ENCODE results near the gene BAMBI.

The BAMBI gene

DNA sequence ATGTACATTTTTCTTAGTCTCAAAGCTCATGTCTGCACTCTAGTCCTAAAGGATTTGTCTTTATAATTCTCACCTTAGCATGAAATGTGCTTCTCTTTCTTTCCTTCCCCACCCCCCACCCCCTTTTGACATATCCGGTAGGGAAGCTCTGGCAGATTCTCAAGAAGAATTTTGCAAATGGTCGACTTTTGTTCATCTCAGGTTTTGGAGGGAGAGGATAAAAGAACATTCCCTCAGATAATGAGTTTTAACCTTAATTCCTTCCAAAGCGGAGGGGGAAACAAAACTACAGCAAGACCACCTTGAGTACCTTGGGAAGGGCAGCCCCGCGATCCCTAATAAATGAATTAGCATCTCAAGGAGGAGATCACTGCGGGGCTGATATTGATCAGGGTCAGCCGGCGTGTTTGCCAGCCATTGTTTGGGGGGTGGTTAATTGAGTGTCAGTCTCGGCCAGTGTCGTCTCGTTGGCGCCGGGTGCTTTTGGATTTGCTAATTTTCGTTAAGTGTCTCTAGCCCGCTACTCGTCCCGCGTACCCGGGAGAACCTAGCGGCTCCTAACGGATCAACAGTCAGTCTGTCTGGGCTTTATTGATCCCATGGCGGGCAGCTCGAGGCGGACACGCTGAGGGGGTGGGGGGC, 874 bp upstream of the BAMBI start:
- DNase-seq, result peak; percentile 32

DNA sequence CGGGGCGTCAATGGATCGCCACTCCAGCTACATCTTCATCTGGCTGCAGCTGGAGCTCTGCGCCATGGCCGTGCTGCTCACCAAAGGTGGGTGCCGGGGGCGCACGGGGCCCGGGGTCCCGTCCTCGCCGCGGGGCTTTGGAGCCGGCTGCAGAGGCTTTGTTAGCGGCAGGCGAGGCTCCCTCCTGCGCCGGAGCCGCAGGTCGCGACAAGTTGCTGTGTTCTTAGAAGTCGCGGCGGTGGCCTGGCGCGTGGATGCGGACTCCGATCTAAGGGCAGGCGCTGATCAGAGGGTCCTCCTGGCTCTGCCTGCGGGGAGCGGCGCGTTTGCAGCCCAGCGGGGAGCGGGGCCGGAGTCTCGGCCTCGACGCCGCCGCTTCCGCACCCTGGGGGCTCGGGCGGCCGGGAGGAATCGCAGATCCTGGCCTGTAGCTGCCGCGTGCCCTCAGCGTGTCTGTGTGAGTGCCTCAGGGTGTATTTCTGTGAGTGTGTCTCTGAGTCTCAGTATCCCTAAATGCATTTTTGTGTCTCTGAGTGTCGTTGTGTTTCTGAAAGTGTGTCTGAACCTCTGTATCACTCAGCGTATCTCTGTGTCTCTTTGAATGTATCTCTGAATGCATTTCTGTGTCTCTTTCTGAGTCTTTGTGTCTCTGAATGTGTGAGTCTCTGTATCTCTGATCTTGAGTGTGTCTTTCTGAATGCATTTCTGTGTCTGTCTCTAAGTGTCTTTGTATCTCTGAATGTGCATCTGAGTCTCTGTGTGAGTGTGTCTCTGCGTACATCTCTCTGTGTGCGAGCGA, 766 bp downstream of the BAMBI start:
- peak; percentile 62 for DNase-seq

DNA sequence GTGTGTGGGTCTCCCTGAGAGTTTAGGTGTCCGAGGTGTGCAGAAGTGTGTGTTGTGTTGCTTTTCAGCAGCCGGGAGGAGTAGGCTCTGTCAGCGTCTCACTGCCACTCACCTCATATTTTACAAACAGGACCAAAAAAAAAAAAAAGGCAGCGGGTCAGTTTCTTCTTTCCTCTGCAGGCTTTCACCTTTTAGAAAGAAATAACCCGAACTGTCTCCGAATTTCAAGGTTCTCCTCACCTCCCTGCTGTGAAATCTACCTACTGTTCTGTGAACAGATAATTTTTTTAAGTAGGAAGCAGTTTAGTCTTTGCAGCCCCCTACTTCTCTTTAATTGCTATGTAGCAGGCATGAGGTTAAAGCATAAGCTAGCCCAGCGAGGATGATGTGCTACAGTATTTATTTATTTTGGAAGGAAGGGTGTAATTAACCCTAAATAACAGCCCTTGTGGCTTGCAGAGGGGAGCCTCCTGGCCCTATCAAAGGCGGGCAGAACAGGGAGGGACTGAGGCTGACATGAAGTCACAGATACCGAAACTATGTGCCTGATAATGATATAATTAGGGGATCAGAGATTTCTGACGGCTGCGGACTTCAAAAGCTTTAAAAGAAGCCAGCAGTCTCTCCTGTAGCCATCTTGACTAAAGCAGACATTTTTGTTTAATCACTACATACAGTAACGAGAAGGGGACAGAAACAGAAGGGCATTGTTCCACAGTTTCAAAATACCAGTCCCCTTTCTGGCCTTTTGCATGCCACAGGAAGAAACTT, 1.6 kb downstream of the BAMBI start:
- peak; percentile 80 for DNase-seq

DNA sequence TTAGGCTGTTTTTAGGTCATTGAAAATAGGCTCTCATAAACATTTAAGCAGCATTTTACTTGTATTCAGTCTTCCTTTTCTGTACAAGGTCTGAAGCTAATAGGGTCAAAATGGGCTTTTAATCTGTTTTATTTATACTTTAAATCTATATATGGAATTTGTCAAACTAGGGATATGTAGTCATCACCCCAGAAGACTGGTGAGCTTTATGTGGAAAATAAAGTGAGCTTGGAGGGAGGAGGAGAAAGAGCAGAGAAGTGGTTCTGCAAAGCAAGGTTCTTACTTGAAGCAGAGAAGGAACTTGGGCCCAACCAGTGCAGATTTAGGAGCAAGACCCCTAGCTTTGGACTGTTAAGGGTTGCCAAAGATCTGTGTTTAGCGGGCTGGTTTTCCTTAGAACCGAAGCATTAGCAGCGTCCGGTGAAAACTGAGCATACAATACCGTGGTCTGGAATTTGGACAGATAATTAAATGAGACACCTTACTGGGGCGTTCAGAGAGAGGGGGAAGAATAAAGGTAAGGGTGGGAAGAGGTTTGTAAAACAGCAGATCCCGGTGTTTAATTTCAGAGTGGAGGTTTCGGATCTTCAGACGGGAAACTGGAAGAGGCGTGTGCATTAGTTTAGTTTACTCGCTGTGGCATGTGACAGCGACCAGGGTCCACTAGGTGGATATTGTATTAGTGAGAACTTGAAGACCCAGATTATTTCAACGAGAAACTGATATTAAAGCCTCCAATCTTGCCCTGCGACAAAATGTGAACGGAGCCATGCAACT, 2.4 kb downstream of the BAMBI start:
- peak; percentile 21 for DNase-seq

DNA sequence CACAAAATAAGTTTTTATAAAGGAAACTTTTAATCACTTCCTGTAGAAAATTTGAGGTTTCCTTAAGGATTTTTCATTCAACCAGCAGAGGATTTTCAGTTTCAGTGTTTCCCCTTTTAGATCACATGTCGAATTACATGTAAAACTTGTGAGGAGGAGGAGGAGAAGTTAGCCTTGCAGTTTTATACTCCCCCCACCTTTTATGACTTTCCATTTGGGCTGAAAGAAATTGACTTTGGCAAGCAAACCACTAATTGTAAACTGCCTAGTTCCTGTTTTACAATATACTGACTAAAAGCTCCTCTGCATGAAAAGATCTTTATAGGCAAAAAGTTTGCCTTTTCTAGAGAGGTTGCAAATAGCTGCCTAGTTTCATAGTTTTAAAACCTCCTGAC, 3.0 kb downstream of the BAMBI start:
- no peak for DNase-seq

DNA sequence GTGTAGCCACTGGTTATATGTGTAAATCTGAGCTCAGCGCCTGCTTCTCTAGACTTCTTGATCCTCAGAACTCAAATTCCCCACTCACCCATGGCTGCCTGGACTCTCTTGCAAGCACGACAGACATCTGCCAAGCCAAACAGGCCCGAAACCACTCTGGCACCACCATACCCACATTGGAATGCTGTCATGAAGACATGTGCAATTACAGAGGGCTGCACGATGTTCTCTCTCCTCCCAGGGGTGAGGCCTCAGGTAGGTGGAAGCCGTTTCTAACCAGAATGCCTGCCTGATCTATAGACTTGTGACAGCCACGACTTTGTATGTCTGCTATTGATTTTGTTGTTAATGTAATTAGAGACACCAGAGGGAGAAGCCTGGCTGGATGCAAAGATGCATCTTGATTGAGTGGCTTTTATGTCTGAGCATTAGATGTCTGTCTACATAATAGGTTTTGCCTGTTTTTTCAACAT, 4.0 kb downstream of the BAMBI start:
- peak; percentile 28 for DNase-seq

DNA sequence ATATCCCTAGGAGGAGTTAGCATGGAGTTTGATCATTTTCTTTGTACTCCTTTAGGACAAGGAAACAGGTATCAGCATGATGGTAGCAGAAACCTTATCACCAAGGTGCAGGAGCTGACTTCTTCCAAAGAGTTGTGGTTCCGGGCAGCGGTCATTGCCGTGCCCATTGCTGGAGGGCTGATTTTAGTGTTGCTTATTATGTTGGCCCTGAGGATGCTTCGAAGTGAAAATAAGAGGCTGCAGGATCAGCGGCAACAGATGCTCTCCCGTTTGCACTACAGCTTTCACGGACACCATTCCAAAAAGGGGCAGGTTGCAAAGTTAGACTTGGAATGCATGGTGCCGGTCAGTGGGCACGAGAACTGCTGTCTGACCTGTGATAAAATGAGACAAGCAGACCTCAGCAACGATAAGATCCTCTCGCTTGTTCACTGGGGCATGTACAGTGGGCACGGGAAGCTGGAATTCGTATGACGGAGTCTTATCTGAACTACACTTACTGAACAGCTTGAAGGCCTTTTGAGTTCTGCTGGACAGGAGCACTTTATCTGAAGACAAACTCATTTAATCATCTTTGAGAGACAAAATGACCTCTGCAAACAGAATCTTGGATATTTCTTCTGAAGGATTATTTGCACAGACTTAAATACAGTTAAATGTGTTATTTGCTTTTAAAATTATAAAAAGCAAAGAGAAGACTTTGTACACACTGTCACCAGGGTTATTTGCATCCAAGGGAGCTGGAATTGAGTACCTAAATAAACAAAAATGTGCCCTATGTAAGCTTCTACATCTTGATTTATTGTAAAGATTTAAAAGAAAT, 4.8 kb downstream of the BAMBI start:
- peak; percentile 9 for DNase-seq

DNA sequence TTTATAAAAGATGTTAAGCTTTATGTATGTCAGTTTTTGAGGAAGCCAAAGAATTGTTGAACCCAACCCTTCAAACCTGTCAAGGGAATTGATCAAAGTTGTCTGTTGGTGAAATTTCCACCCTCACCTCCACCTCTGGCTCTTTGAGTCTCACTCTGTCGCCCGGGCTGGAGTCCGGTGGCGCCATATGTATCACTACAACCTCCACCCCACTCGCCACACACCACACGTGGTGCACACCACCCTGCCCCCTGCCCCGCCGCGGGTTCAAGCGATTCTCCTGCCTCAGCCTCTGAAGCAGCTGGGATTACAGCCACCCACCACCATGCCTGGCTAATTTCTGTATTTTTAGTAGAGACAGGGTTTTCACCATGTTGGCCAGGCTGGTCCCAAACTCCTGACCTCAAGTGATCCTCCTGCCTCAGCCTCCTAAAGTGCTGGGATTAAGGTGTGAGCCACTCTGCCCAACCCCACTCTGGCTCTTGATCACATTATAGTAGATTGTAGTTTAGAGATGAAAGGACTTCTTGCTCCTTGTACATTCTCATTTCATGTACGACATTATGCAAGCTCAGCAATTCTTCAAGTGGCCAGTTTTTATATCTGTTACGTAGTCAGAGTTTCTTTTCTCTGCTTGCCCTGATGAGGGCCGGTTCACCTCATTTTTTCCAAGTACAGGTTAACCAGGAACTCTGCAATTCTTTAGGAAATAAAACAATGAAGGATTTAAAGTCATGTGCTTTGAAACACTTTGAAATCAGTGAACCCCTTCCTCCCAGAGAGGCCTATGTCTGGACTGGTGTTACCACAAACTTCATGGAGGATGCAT, 7.0 kb downstream of the BAMBI start:
- DNase-seq, result no peak

DNA sequence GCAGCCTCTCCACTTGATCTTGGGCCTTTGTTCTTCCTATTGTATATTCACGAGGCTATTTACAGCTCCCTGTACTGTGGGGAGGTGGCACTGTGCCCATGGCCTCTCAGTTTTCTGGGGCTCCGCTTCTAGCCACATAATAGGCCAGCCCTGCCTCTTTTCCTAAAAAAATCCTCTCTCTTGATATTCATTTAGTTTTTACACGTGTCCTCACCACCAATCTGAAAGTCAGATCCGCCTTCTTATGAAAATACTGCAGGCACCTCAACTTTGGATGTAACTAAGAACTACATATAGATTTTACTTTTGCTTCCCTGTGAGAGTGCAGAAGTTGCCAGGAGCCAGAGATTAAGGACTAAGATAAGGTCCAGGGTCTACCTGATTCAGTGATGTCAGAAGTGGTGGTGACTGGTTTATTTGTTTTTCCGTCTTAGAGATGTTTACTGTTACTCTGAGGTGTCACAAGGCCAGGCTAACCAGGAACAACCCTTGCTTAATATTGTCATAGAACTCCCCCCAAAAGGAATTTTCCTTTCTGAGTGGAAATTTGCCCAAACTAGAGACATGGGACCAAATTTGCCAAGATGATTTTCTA, 7.8 kb downstream of the BAMBI start:
- DNase-seq, result no peak

DNA sequence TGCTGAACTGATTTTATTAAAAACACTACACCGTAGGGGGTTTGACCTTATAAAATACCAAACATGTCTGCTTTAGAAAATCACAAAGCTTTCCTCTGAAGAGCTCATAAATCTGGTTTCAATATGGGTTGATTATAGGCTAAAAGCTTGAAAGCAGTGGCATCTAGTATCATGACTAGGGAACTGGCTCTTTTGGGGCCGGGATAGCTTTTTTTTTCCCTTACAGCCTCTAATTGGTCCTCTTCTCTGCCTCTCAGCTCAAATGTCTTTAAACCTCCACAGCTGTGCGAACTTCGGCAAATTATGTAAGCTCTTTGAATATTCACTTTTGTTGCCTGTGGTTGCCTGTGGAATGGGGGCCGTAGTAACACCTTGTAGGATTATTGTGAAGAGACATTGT, 8.4 kb downstream of the BAMBI start:
- no peak for DNase-seq

DNA sequence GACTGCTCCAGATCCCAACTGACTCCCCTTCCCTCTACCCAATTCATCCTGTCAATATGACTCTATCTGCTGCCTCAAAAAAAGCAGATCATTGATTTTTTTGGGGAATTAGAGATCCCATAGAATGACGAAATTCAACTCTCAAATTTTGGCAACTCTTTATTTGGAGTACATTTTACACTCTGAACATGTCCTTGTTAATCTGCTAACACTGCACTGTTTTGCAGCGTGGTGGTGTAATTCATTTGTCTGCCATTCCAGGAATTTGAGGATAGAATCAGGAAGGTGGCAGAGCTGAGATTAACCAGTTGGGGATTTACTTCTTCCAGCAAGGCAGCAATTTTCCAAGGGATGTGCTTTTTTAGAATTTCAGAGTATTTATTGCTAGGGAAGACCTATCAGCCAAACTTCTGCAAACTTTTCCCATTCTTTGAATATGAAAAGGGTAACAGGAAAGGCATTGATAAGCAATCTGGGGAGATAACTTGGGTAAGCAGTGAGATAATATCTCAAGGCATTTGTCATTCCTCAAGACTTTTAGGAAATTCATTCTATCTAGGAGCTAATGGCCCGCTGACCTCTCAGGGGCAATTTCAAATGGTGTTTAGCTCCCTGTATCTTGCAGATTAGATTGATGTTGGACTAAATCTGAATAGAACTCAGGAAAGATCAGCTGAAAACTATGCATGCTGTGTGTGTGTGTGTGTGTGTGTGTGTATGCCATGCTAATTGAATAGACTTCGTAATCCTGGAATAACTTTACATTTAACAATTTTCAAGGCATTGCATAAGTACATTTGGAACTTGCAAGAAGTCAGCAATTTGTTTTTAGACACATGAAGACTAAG, 9.7 kb downstream of the BAMBI start:
- no peak for DNase-seq

DNA sequence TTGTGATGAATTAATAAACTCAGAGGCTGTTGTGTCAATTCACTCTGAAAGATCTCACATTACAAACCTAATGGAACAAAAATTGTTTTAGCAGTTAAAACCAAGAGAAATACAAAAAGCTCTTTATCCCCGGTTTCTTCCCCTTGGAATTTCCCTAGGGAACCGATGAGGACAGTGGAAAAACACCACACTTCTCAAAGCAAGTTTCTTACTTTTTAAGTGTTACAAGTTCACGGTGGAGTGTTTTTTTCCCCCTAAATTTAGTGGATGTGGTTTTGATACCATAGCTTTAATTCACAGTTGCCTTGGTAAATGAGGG, 10.3 kb downstream of the BAMBI start:
- no peak for DNase-seq

DNA sequence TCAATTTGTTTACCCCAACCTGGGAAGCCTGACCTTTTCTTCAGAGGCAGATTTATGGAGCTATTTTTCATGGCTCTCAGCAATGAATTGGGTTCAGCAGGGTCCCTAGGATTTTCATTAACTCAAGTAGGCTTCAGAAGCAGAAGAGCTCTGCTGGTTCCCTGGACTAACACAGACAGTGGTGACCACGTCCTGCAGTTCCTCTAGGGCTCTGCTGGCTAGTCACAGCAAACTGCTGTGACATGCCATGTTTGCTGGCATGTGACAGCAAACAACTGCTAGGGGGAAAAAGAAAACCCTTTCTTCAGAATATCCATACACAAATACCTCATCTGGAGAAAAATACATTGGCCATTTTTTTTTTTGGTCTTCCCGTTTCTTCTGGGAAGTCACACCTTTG, 13.2 kb downstream of the BAMBI start:
- no peak for DNase-seq

DNA sequence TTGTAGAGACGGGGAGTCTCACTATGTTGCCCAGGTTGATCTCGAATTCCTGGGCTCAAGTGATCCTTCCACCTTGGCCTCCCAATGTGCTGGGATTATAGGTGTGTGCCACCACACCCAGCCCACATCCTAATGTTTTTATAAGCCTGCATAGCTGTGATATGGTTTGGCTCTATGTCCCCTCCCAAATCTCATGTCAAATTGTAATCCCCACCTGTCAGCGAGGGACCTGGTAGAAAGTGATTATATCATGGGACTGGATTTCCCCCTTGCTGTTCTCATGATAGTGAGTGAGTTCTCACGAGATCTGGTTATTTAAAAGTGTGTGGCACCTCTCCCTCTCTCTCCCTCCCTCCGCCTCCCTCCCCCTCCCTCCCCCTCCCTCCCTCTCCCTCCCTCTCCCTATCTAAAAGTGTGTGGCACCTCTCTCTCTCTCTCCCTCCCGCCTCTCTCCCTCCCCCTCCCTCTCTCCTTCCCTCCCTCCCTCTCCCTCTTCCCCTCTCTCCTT, 13.9 kb downstream of the BAMBI start:
- no peak for DNase-seq

DNA sequence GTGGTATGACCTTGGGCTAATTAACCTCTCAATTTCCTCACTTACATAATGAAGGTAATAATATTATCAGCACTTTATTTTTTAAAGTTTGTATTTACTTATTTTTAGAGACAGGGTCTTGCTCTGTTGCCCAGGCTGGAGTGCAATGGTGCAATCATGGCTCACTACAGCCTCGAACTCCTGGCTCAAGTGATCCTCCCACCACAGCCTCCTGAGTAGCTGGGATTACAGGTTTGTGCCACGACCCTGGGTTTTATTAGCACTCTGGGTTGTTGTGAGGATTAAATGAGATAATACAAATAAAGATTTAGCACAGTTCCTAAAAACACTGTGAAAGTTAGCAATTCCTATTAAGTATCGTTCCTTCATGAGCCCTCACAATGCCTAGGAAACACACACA, 14.7 kb downstream of the BAMBI start:
- no peak for DNase-seq

DNA sequence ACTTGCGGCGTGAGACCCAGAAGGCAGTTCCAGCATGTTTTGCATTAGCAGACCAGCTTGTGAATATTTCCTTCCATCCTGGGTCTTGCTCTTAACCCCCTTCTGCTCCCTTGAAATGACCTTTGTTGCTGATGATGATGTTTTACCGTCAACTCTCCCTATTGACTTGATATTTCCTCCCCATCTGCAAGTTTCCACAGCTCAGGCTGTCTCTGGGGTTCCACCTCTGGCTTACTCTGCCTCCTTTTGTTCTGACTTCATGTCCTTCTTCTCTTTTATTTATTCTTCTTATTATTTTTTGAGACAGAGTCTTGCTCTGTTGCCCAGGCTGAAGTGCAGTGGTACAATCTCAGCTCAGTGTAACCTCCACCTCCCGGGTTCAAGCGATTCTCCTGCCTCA, 17.2 kb downstream of the BAMBI start:
- DNase-seq, result no peak

DNA sequence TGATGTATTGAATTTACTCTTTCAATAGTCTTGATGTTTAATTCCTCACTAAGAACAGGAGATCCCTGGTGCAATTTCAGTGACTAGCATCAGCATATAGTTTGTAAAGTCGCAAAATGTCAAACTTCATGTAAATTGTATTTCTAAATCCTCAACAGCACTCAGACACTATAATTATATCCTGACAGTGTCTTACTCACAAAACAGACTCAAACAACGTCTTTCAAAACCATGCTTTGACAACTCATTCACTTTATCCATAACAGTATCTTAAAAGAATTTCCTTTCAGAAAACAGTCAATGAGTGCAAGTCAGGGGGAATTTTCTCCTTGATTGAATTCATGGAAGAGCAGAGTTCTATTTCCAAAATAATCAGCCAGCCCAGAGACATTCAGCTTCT, 20.8 kb downstream of the BAMBI start:
- no peak for DNase-seq

DNA sequence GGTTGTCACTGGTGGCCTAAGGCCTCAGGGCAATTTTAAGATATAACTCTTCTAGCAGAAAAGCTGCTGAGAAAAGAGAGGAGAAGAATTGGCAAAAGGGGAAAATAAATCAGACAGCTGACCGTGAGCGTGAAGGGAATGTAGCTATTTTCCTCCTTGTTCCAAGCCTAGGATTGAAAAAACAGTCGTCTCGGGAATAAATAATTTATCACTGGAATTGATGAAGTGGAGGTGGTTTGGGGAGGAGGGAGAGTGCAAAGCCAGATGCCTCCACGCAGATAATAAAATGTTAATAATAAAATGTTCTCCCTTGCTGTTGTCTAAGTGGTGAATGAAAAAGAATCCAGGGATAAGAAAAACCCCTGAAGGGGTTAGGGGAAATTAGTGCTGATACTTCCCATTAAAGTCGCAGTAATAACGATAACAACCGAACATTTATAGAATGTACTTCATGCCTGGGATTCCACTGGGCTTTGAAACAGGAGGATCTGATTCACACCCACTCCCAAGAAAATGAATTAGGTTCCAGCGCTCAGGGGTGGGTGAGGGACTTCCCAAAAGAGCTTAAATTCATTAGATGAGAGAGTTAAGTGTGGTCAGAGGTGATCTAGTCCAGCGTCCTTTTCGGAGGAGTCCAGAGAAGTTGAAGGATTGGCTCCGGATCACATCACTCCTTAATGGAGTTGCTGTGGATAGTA, 27.3 kb downstream of the BAMBI start:
- no peak for DNase-seq

DNA sequence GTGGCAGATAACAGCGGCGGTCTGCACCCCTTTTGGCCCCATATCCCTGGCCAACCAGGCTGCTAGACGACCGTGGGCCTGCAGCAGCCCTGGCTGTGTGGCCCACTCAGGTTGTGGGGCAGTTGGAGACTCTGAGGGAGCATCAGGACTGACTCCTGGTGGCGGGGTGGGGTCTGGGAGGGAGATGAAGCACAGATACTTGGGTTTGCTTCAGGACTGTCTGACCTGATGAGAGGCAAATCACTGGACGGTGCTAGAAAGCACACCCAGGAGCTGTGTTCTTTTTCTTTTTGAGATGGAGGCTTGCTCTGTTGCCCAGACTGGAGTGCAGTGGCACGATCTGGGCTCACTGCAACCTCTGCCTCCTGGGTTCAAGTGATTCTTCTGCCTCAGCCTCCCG, 28.2 kb downstream of the BAMBI start:
- DNase-seq, result no peak
